ENCODE results near the gene MRPL14. TPM values are rescaled to one million over a fixed set of nuclear protein-coding genes. Genes with fewer than 3 reads are reported as not detected.
A peak's percentile ranks its signal among the peaks of the same experiment; 100 is the strongest.
"Not testable (repeated sequence)": the region's sequence is repeated elsewhere in the genome, so short reads cannot be mapped to it uniquely, and the experiment has no call there.

The MRPL14 gene
- total RNA-seq, 2 experiments from 2014 or later, result 44.1 to 51.6 TPM

DNA sequence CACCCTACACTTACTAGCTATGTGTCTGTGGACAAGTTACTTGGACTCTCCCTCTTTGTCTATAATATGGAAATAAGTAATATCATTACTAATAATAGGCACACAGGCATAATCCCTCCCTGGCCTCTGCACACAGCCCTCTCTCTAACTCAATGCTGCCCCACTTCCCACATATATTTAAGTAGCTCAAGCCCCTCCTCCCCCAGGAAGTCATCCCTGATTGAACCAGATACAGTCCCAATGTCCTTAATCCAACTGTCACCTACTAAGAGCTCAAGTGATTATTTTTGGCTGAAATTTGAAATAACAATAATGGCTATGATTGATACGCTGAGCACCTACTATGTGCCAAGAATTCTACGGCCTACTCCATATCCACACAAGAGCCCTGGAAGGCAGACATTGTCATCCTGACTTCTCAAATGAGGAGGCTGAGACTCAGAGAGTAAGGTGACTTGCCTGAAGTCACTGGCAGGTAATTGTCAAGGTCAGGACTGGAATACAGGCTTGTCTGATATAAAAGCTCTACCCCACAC, 29.4 kb downstream of the MRPL14 start:
- Mint-ChIP-seq H3K27ac (no peak overlapping the region), H3K27me3 (no peaks in the 10 kb centered on the region), H3K9me3 (no peaks in the 10 kb centered on the region), H3K4me1 (peaks cover 15% of the 10 kb centered on the region), H3K4me3 (no peak overlapping the region), H3K36me3 (no peaks in the 10 kb centered on the region)
- DNase-seq, result no peak
- POLR2A ChIA-PET, result no interaction called here
- no peak for ATAC-seq (ENCODE audit: low read depth)

DNA sequence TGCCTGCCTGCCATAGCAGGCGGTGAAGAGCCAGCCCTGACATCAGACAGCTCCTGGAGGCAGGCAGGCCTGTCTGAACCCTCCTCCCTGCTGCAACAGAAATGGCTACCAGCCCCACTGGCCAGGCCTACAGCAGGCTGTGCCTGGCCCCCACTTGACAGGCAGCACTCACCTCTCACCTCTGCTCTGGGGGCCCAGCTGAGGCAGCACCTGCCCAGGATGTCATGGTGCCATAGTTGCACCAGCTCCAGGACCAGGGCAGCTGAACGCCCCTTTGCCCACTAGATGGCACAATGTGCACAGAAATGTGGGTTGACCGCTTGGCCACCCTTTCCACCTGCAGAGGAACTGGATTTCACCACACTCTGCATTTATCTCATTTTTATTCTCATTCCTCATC, 30.6 kb downstream of the MRPL14 start:
- no peak overlapping the region for H3K4me3 Mint-ChIP-seq
- DNase-seq (peak; percentile 66), ATAC-seq (ENCODE audit: low read depth) (peak; percentile 80)
- H3K36me3 Mint-ChIP-seq, result no peaks in the 10 kb centered on the region
- POLR2A ChIA-PET, result no interaction called here
- H3K27ac Mint-ChIP-seq, result peak overlapping the region; percentile 17
- peaks cover 5% of the 10 kb centered on the region for H3K4me1 Mint-ChIP-seq
- no peaks in the 10 kb centered on the region for H3K27me3 Mint-ChIP-seq
- H3K9me3 Mint-ChIP-seq, result no peaks in the 10 kb centered on the region

DNA sequence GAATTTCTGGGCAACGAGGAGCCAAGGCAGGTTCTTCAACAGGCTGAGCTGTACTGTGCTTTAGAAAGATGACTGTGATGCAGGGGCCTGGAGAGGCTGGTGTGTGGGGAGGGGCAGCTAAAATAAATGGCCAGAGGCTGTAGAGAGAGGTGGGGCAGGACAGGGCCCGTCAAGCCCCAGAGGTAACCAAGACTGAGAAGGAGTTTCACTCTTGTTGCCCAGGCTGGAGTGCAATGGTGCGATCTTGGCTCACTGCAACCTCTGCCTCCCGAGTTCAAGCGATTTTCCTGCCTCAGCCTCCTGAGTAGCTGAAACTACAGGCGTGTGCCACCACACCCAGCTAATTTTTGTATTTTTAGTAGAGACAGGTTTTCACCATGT, 32.0 kb downstream of the MRPL14 start:
- H3K36me3 Mint-ChIP-seq; ATAC-seq (ENCODE audit: low read depth); POLR2A ChIA-PET; H3K4me3 Mint-ChIP-seq; DNase-seq; H3K27ac Mint-ChIP-seq; H3K9me3 Mint-ChIP-seq; H3K27me3 Mint-ChIP-seq; H3K4me1 Mint-ChIP-seq: not testable (repeated sequence)

DNA sequence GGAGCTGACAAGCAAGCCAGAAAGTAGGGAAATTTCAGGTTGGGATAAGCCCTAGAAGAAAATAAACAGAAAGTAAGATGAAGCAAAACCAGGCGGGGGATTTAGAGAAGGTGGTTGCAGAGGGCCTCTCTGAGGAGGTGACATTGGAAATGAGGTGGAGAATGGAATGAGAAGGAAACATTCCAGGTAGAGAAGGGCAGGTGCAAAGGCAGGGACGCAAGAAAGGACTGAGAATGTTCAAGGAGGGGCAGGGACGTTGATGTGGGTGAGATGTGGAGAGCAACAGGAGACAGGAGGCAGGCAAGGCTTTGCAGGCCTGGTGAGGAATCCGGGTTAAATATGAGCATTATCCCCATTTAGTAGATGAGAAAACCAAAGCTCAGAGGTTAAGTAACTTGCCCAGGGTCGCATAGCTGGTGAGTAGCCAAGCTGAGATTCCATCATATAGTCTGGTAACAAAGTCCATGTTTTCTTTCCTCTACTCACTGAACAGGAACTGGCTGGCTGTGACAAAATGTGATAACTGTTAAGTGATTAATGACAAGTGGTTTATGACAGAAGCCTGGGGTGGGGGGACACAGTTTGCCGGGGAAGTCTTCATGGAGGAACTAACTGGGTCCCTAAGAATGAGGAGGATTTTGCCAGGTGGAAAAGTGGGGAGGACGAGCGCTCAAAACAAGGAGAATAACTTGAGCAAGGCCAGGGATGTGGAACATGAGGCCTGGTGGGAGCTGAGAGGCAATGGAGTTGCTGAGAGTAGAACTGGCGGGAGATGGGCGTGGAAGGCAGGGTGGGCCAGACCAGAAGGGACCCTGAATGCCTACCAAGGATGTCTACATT, 32.6 kb downstream of the MRPL14 start:
- no peak for DNase-seq
- no peak for ATAC-seq (ENCODE audit: low read depth)
- H3K4me1 Mint-ChIP-seq, result peaks cover 2% of the 10 kb centered on the region
- H3K4me3 Mint-ChIP-seq, result no peak overlapping the region
- H3K27me3 Mint-ChIP-seq, result no peaks in the 10 kb centered on the region
- no peak overlapping the region for H3K27ac Mint-ChIP-seq
- POLR2A ChIA-PET, result no interaction called here
- H3K36me3 Mint-ChIP-seq, result no peaks in the 10 kb centered on the region
- no peaks in the 10 kb centered on the region for H3K9me3 Mint-ChIP-seq

DNA sequence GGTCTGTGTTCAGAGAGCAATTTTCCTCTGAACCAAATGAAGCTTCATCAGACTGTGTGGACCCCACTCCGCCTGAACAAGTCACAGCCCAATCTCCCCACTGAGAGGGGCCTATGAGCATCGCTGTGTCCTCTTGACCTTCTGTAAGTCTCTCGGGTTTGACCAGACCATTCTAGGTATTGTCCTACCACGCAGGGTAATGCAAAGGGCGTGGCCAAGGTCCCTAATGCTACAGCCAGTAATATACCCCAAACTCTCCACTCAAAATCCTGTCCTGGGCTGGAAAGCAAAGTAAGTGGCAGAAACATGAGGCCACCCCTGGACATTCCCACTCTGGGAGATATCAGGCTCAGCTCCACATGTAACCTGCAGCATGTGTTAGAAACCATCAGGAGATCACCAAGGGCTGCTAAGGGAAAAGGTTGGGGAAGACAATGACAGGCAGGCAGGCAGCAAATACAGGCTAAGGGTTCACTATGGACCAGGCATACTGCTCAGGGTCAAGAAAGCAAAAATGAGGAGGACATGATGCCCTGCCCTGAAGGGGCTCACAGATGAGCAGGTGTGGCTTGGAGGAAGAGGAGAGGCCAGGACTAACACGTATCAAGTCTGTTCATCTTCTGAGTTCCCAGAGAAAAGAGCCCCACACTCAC, 33.4 kb downstream of the MRPL14 start:
- ATAC-seq (ENCODE audit: low read depth) (no peak), DNase-seq (no peak)
- Mint-ChIP-seq H3K9me3 (no peaks in the 10 kb centered on the region), H3K27me3 (no peaks in the 10 kb centered on the region), H3K4me3 (no peak overlapping the region), H3K27ac (no peak overlapping the region), H3K36me3 (no peaks in the 10 kb centered on the region), H3K4me1 (peaks cover 2% of the 10 kb centered on the region)
- POLR2A ChIA-PET, result no interaction called here

DNA sequence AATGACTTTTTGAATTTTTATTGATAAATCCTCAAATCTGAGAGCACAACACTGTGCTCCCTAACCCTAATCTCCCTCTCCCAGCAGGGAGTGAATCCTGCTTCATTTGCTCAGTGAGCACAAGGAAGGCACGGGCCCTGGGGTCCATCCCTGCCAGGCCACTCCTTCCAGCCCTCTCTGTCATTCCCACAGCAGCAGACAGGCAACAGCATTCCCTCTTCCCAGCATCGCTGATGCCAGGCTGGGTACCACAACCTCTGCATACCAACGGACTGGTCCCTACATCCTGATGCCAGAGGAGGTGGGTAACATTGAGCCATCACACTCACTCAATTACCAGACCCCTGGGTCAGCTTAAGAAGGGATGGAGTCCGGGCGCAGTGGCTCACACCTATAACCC, 34.2 kb downstream of the MRPL14 start:
- POLR2A ChIA-PET, result no interaction called here
- H3K36me3 Mint-ChIP-seq, result no peaks in the 10 kb centered on the region
- DNase-seq, result no peak
- ATAC-seq (ENCODE audit: low read depth), result no peak
- no peak overlapping the region for H3K27ac Mint-ChIP-seq
- H3K4me1 Mint-ChIP-seq, result peaks cover 2% of the 10 kb centered on the region
- H3K4me3 Mint-ChIP-seq, result no peak overlapping the region
- no peaks in the 10 kb centered on the region for H3K9me3 Mint-ChIP-seq
- no peaks in the 10 kb centered on the region for H3K27me3 Mint-ChIP-seq

DNA sequence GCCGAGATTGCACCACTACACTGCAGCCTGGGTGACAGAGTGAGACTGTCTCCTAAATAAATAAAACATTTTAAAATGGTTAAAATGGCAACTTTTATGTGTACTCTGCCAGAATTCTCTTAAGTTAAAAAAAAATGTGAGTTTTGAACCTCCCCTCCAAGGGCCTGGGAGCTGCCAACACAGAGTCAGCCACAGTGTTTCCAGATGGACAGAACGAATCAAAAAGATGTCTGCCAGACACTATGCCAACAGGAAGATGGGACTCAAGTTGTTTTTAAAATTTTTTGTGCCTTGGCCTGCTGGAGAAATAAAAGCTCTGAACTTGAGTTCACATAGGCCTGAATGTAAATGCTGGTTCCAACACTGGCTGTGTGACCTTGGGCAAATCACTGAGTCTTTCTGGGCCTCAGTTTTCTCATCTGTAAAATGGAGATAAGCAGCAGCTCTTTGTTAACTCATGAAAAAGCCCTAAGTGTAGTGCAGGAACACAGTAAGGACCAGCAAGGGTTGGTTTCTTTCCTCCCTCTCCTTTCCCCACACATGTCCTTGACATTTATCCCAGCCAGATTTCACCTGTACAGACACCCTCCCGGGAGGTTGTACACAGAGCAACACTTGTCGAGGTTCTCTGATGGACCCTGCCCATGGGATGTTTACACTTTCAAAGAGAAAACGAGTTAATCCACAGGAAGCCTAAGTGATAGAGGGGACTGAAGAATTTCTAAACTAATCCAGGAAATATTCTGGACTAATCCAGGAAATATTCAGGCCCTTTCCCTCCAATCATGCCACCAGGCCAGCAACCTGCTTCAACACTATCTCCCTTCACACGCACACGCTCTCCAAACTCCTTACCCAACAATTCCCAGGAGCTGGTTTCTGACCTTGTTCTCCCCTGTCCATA, 35.0 kb downstream of the MRPL14 start:
- Mint-ChIP-seq H3K36me3 (no peaks in the 10 kb centered on the region), H3K9me3 (no peaks in the 10 kb centered on the region), H3K27me3 (no peaks in the 10 kb centered on the region), H3K4me1 (peaks cover 1% of the 10 kb centered on the region), H3K27ac (no peak overlapping the region), H3K4me3 (no peak overlapping the region)
- POLR2A ChIA-PET, result no interaction called here
- ATAC-seq (ENCODE audit: low read depth) (no peak), DNase-seq (no peak)

DNA sequence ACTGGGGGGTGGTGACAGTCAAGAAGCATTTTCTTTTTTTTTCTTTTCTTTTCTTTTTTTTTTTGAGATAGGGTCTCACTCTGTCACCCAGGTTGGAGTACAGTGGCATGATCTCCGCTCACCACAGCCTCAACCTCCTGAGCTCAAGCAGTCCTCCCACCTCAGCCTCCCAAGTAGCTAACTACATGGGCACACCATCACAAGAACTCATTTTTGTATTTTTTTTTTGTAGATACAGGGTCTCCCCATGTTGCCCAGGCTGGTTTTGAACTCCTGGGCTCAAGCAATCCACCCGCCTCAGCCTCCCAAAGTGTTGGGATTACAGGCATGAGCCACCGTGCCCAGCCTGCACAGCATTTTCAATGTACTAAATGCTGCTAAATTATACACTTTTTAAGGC, 35.9 kb downstream of the MRPL14 start:
- not testable (repeated sequence) for H3K4me1 Mint-ChIP-seq

DNA sequence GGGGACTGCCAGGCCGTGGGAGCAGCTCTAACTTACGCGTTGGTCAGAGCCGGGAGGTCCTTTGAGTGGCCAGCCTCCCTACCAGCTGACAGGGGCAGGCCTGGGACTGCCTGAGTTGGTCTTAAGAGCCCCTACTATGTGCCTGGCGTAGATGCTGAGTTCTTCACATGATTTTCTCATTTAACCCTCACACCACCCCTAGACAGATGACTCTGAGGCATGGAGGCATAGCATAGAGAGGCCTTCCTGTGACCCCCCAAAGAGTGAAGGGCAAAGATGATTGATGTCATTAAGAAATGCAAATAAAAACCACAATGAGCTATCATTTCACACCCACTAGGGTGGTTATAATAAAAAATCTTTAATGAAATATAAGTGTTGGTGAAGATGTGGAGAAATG, 36.8 kb downstream of the MRPL14 start:
- H3K27me3 Mint-ChIP-seq, result no peaks in the 10 kb centered on the region
- ATAC-seq (ENCODE audit: low read depth) (no peak), DNase-seq (no peak)
- H3K4me1 Mint-ChIP-seq, result no peaks in the 10 kb centered on the region
- H3K4me3 Mint-ChIP-seq, result no peak overlapping the region
- no peak overlapping the region for H3K27ac Mint-ChIP-seq
- POLR2A ChIA-PET, result no interaction called here
- H3K36me3 Mint-ChIP-seq, result no peaks in the 10 kb centered on the region
- no peaks in the 10 kb centered on the region for H3K9me3 Mint-ChIP-seq

More for the DNA sequence above, 35.9 kb downstream of the MRPL14 start:
- POLR2A ChIA-PET; H3K36me3 Mint-ChIP-seq; H3K27me3 Mint-ChIP-seq; H3K4me3 Mint-ChIP-seq; DNase-seq; ATAC-seq (ENCODE audit: low read depth); H3K9me3 Mint-ChIP-seq; H3K27ac Mint-ChIP-seq: not testable (repeated sequence)

DNA sequence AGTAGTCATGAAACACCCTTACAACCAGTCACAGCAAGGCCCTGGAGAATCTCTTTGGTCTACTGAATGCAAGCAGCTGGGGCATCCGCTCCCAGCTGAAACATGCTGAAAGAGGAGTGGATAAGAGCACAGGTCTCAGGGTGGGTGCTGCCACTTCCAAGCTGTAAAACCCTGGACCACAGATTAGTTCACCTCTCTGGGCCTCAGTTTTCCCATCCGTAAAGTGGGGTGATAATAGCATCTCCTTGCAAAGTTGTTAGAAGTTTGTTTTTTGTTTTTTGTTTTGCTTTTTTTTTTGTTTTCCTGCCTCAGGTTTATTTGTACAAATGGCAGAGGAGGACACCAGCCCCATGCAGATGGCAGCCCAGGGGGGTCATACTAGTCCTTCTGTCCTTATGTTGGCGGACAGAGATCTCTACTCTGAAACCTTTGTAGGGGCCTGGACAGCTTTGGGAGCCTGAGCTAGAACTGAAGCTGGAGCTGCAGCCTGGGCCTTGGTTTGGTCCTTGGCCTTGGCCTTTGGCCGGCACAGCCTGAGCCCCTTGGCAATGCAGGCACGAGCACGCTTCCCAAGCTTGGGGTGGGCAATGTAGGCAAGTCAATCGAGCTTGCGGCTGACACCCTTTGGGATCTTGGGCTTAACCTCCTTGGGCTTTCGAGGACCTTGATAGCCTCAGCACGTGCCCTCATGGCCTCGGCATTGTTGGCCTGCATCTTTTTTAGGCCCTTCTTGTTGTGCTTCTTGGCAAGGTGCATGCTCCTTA, 38.2 kb downstream of the MRPL14 start:
- no peak for DNase-seq
- Mint-ChIP-seq H3K9me3 (no peaks in the 10 kb centered on the region), H3K27ac (no peak overlapping the region), H3K4me3 (no peak overlapping the region), H3K4me1 (no peaks in the 10 kb centered on the region), H3K36me3 (no peaks in the 10 kb centered on the region), H3K27me3 (no peaks in the 10 kb centered on the region)
- ATAC-seq (ENCODE audit: low read depth), result no peak
- POLR2A ChIA-PET, result no interaction called here

DNA sequence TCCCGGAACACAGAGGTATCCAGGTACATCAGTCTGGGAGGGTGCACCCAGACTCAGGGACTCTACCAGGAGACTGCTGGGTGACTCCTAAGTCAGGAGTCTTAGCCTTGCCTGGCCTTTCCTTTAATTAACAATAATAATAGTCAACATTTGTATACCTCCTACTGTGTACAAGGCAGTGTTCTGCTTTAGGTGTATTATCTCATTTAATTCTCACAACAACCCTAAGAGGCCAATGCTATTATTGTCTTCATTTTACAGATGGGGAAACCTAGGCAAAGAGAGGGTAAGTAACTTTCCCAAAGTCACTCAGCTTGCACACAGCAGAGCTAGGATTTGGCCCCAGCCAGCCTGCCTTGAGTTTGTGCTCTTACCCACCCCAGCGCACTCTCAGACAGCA, 39.6 kb downstream of the MRPL14 start:
- H3K9me3 Mint-ChIP-seq, result no peaks in the 10 kb centered on the region
- no peak for DNase-seq
- H3K27ac Mint-ChIP-seq, result no peak overlapping the region
- H3K27me3 Mint-ChIP-seq, result no peaks in the 10 kb centered on the region
- H3K4me3 Mint-ChIP-seq, result no peak overlapping the region
- H3K36me3 Mint-ChIP-seq, result no peaks in the 10 kb centered on the region
- H3K4me1 Mint-ChIP-seq, result no peaks in the 10 kb centered on the region
- POLR2A ChIA-PET, result no interaction called here
- ATAC-seq (ENCODE audit: low read depth), result no peak

DNA sequence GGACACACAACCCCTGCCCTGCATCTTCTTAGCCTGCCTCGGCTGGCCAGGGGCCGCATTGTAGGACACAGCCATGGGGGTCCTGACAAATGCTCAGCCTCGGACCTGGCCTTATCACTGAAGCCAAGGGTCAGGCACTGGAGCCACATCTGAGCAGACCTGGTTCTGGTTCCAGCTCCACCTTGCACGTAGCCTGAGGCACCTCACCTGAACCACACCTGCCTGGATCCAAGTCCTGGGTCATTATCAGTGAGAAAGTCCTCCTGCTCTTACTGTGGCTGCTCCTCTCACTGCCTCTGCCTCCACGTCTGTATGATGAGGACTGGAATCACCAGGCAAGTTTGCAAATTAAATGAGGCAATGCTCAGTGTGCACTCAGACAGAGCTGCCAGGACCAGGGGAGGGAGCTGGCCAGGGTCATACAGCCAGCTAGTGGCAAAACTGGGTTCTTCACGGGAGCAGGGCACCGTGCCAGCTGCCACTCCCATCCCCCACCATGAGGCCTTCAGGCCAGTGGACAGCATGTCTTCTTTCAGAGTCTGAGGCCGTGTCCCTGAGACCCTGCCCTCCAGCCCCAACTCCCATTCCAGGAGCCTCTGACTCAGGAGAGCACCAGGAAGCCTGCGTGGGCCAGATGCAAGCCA, 40.2 kb downstream of the MRPL14 start:
- Mint-ChIP-seq H3K27ac (no peak overlapping the region), H3K4me3 (no peak overlapping the region), H3K9me3 (no peaks in the 10 kb centered on the region), H3K36me3 (no peaks in the 10 kb centered on the region), H3K4me1 (no peaks in the 10 kb centered on the region), H3K27me3 (no peaks in the 10 kb centered on the region)
- DNase-seq (no peak), ATAC-seq (ENCODE audit: low read depth) (no peak)
- POLR2A ChIA-PET, result no interaction called here

All from activated naive CD8-positive, alpha-beta T cell treated with anti-CD3 and anti-CD28 coated beads, Interleukin-2, amount 10 ng/mL, durations not matched to agents 7 days and 5 days (primary cell).